NCI-H1092 (cell line): ENCODE data around the gene SMAP1.

Experiments used
- DNase-seq: peaks from one replicate; lab custom pipeline; 2025; lab: John Stamatoyannopoulos, UW

Gene SMAP1

GRCh38 chr6:70894001-70894400 lies 226.3 kb downstream of the SMAP1 start:
- no peak for DNase-seq

- DNase-seq, result no peak
Observed at GRCh38 chr6:70900047-70900446, 232.4 kb downstream of the SMAP1 start.

GRCh38 chr6:70901324-70901723 lies 233.6 kb downstream of the SMAP1 start:
- no peak for DNase-seq

- DNase-seq, result no peak
Observed at GRCh38 chr6:70903665-70904452, 236.2 kb downstream of the SMAP1 start.

GRCh38 chr6:70905742-70906141 lies 238.1 kb downstream of the SMAP1 start:
- no peak for DNase-seq
